GM12878 (cell line): Measurements from ENCODE around the gene LRRC39. TPM values are rescaled to one million over a fixed set of nuclear protein-coding genes. Genes with fewer than 3 reads are reported as not detected.

Source experiments
- BCL3 ChIP-seq: IDR thresholded peaks from 2 replicates; pipeline ENCODE4 v1.6.1; 2011; ENCODE audit warnings: borderline replicate concordance, low read depth, mild to moderate bottlenecking, moderate library complexity, low read length; ENCODE audit not compliant: insufficient read depth, poor library complexity, severe bottlenecking
- CBX3 ChIP-seq: fragments of 200-600 bp; sonication (generic); IDR thresholded peaks from 2 replicates; pipeline ENCODE4 v1.6.1; 2016; ENCODE audit warnings: low read depth, borderline replicate concordance
- CEBPZ ChIP-seq: fragments of 150-350 bp; IDR thresholded peaks from 2 replicates; pipeline ENCODE4 v1.6.1; 2016; ENCODE audit warnings: low read depth, low read length
- HSF1 ChIP-seq: fragments of 150-350 bp; IDR thresholded peaks from 2 replicates; pipeline ENCODE4 v1.6.1; 2014; ENCODE audit warnings: mild to moderate bottlenecking, low read depth, low read length
- KAT2A ChIP-seq: conservative IDR thresholded peaks from 2 replicates; pipeline ENCODE4 v1.6.1; 2011; ENCODE audit warnings: low read depth, low read length; ENCODE audit not compliant: control insufficient read depth
- MAX ChIP-seq: IDR thresholded peaks from 2 replicates; pipeline ENCODE4 v1.6.1; 2012; ENCODE audit warnings: low read depth, low read length, improper control_type of control experiment
- NFIC ChIP-seq: IDR thresholded peaks from 2 replicates; pipeline ENCODE4 v1.6.1; 2012; ENCODE audit warnings: low read depth, mild to moderate bottlenecking, inconsistent platforms, low read length, moderate library complexity
- PRDM15 ChIP-seq: fragments of 450-650 bp; formaldehyde crosslinking; IDR thresholded peaks from 2 replicates; pipeline ENCODE4 v1.4.0; 2020; ENCODE audit warnings: mild to moderate bottlenecking, moderate library complexity
- RCOR1 ChIP-seq: conservative IDR thresholded peaks from 2 replicates; pipeline ENCODE4 v1.6.1; 2012; ENCODE audit warnings: low read depth, low read length, improper control_type of control experiment
- SMAD5 ChIP-seq: IDR thresholded peaks from 2 replicates; pipeline ENCODE4 v1.6.1; 2016; ENCODE audit warnings: antibody characterized with exemption, low read depth
- STAT3 ChIP-seq: IDR thresholded peaks from 2 replicates; pipeline ENCODE4 v1.6.1; 2011; ENCODE audit warnings: low read depth, low read length, improper control_type of control experiment
- polyA plus RNA-seq, 11 experiments: library from polyadenylated mRNA; depleted of rRNA in 4 of 11; unstranded in 6 of 11; stranded (reverse) in 5 of 11; fragments of >200 nt; fragmentation: Nextera tagmentation in 4 of 11; fragmentation: Illumina TruSeq in 1 of 11; extraction: Ambion mirVana in 4 of 11; extraction: Trizol in 1 of 11; gene quantifications; 1 replicate in 1 of 11; 2 replicates in 10 of 11; pipeline versions ENCODE4 v1.2.1 to v1.2.3, GENCODE V29; 2011 to 2016; ENCODE audit warnings: inconsistent platforms in 2 of 11, missing spikeins in 2 of 11, low read depth in 1 of 11
- total RNA-seq, 4 experiments: library from RNA; depleted of rRNA in 3 of 4; stranded (reverse); fragments of >200 nt in 3 of 4; fragmentation: Illumina TruSeq in 1 of 4; extraction: Trizol in 1 of 4; gene quantifications; 2 replicates each; pipeline versions ENCODE4 v1.2.1 to v1.2.3, GENCODE V29; 2013 to 2021

LRRC39 gene
- total and polyA plus RNA-seq, 10 of the 15 experiments (the other 5 are each of a cell fraction or from before 2014, with no cell fraction given) = 0.23 to 1.1 (median 0.56) TPM

GRCh38 chr1:100131623-100132022, 46.4 kb downstream of the LRRC39 start (continued):
- TF ChIP-seq RCOR1 (no peak), SMAD5 (no peak), CEBPZ (no peak), HSF1 (no peak), MAX (no peak), NFIC (no peak), PRDM15 (no peak), BCL3 (no peak), KAT2A (no peak), STAT3 (no peak), CBX3 (no peak)
- TF ChIP-seq, all 136 proteins: peak for 0
